ENCODE data around the gene B3GNT7. TPM values are rescaled to one million over a fixed set of nuclear protein-coding genes. Genes with fewer than 3 reads are reported as not detected.
A peak's percentile ranks its signal among the peaks of the same experiment; 100 is the strongest.
"Not testable (repeated sequence)": the region's sequence is repeated elsewhere in the genome, so short reads cannot be mapped to it uniquely, and the experiment has no call there.

B3GNT7 gene
- total RNA-seq, 1 donor = 2.7 TPM

DNA sequence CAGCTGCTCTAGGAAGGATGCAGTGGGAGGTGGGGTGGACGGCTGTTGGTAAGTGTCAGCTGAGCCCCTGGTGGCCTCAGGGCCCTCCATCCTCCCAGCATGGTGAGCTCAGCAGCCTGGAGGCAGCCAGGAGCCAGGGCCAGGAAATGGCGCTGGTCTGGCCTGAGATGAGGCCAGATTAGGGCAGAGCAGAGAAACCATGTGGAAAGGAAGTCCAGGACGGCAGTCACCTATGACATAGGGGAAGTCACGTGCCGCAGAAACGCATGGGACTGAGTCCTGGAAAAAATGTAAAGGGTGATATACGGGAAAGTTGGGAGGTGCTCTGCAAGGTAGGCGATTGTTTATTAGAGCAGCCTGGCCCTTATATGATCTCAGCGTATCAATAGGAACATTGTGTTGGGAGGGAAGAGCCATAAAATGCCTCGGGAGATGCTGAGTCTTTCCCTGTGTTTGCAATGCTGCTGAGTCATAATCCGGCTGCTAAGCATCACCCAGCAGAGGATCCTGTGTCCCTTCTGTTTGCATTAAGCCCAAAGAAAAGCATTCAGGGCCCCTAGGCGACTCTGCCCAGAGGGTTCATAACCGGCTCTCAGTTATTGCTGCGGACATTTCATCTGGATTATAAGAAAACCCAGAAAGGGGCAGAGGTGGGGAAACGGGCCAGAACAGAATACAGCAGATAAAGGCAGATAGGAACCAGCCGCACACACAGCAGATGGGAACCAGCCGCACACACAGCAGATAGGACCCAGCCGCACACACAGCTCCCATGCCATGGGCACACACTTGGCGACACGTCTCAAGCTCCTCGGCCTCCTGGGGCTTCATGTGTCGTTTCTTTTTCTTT, 30.3 kb upstream of the B3GNT7 start:
- DNase-seq (ENCODE audit: low read depth in 2 of 3, low spot score in 2 of 3) = peak in 1 of 3 donors; percentile 51

DNA sequence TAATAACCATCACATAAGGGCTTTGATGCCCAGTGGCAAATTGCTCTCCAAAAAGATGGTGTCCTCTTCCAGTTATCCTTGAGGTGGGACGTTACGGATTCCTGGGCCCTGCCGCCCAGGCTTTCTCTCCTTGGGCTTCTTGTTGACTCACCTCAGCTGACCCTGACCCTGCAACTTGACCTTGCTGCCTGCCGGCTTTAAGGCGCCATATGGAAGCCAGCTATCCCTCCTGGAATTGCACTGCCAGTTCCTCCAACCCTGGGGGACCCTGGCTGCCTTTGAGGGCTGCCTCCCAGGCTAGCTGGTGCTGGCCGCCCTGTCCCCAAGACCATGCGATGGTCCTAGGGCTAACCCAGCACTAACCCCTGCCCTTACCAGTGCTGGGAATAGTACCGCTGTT, 28.3 kb upstream of the B3GNT7 start:
- no peak for DNase-seq (ENCODE audit: low read depth in 2 of 3, low spot score in 2 of 3)

DNA sequence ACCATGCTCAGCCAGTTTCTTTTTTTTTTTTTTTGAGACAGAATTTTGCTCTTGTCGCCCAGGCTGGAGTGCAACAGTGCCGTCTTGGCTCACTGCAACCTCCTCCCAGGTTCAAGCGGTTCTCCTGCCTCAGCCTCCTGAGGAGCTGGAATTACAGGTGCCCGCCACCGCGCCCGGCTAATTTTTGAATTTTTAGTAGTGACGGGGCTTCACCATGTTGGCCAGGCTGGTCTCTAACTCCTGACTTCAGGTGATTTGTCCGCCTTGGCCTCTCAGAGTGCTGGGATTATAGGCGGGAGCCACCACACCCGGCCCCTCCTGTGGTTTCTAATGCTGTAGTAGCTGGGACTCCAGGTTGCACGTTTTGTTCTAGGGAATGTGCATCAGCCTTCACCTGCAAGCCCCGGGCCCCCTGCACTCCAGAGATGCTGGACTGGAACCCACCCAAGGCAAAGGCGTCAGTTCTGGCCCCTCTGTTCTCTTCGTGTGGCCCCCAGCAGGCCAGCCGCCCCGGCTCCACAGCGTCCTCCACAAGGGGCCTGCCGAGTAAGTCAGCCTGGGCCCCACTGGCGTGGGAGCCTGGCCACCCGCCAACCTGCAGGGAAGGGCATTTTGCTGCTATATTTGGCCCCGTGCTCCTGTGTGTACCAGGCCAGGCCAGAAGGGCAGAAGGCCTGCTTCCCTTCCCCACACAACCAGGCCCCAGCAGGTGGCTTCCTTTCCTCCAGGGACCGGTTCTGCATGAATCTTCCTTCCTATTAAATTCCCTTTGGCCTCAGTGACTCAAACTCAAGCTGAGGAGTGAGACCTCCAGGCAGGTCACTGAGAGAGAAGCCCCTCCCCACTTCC, 25.7 kb upstream of the B3GNT7 start:
- no peak for DNase-seq (ENCODE audit: low read depth in 2 of 3, low spot score in 2 of 3)

DNA sequence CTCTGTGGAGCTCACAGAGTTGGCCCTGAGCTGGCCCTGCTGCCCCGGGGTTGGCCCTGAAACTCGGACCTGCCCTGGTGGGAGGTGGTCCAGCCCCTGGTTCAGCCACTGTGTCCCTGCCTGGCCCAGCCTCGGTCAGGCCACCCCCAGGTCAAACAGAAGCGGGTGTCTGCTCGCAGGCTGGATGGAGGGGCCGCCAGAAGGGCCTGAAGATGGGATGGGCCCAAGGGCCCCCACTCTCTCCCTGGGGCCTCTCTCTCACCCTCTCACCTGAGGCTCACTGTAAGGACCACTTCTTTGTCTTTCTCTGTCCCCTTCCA, 25.1 kb upstream of the B3GNT7 start:
- DNase-seq (ENCODE audit: low read depth in 2 of 3, low spot score in 2 of 3) = no peak

DNA sequence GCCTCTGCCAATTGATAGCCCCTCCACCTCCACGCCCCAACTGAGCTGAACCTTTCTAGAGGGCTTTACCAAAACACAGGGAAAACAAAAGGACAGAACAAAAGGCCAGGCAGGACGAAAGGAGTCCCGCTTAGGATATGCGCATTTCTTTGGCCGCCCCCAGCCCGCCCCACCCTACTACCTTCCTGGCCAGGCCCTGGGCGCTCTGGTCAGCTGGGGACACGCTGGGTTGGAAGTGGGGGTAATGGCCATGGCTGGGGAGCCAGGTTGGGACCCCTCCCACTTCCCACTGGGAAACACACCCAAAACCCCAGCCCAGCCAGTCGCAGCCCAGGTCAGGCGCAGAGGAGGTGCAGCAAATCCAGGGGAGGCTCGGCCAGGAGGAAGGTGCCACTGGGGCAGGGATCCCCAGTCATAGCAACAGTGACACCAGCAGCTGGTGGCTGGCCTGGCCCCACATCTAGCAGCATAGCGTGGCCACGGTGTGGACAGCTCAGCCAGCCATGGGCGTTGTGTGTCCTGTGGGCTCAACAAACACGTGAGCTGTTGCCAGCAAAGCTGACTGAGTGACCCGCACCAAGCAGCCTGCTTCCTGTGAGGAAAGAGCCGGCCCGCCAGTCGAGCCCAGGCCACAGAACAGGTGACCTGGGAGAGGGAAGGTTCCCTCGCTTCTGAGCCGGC, 24.6 kb upstream of the B3GNT7 start:
- DNase-seq (ENCODE audit: low read depth in 2 of 3, low spot score in 2 of 3) = no peak

DNA sequence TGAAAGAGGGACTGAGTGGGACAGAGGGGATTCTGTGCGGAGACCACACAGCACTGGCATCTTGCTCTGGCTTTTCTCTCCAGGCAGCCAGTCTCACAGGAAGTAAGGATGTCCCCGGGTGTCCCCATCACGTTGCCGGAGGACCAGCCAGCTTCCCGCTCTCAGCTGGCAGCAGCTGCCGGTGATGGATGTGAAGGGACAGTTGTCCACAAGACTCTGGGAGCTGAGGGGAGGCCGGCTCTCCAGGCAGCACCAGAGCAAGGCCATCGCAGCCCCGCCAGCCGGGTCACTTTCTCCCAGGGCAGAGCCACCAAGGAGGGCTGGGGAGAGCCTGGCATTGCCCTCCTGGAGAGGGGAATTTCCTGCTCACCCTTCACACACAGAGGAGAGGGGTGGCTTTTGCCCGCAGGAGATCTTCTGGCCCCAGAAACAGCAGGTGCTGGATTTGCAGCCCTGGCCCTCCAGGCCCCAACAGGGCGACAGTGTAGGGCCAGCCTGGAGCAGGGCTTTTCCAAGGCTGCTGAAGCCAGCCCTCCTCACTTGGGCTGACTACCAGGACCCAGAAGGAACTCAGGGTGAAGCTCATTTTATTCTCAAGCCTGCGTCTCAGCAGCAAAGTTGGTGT, 24.0 kb upstream of the B3GNT7 start:
- DNase-seq (ENCODE audit: low read depth in 2 of 3, low spot score in 2 of 3) = no peak

DNA sequence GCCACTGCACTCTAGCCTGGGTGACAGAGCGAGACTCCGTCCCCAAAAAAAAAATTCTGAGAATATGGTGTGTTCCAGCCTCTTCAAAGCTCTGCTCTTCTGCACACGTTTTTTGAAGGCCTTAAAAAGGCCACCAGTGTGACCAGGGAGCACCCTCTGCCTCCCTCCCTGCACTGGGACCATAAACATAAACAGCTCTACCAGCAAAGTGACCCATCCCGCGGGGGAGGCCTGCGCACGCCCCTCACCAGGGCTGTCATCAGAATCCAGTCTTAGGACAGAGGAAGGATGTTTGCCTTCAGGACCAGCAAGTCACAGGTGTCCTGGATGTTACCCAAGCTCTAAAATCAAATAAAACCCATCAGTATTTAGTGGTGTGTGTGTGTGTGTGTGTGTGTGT, 23.2 kb upstream of the B3GNT7 start:
- no peak for DNase-seq (ENCODE audit: low read depth in 2 of 3, low spot score in 2 of 3)

DNA sequence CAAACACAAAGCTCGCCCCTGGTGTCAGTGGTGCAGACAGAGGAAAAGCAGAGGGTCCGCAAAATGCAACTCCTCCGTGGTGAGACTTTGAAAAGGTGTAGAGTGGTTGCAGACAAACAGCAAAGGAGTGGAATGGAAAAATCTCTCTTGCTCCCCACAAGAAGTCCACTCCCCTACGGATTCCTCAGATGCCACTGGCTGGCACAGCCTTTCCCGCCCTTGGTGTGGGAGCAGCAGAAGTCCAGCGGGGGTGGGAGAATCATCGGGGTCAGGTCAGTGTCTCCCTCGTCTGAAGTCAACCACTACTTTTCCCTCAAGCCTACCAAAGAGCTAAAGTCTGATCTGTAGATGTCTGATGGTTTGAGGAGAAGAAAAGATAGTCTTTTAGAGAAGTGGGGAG, 22.3 kb upstream of the B3GNT7 start:
- no peak for DNase-seq (ENCODE audit: low read depth in 2 of 3, low spot score in 2 of 3)

DNA sequence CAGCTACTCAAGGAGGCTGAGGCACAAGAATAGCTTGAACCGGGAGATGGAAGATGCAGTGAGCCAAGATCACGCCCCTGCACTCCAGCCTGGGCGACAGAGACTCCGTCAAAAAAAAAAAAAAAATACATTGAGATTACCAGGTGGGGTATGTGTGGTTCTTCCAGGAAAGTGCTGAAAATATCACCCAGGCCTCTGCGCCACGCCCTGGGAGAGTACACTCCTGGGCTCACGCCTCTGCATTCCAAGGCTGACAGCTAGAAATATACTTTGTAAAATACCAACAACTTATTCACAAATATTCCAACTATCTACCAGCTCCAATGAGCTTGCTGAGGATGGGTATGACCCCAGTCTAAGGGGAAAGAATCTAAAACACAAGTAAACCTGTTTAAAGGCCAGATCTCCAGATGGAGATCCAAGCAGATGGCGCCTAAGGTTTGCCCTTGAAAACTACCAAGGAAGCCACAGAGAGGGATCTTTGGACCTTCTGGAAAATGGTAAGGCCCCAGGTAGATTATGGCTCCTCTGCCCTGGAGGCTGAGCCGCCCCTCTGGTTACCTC, 21.6 kb upstream of the B3GNT7 start:
- no peak for DNase-seq (ENCODE audit: low read depth in 2 of 3, low spot score in 2 of 3)

DNA sequence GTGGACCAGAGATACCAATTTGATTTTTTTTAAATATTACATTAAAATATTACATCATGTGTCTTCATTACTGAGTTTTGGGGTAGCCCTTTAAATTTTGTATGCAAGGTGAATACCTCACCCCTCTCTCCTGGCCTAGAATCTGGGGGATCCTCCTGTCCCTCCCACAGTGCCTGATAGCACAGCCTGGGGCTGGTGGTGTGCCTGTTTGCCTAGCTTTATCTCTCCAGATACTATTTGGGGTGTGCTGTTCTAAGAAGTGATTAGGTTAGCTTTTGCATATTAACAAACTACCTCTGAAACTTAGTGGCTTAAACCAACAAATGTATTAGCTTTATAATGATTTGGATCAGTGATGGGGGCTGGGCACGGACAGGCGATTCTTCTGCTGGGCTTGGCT, 20.7 kb upstream of the B3GNT7 start:
- no peak for DNase-seq (ENCODE audit: low read depth in 2 of 3, low spot score in 2 of 3)

DNA sequence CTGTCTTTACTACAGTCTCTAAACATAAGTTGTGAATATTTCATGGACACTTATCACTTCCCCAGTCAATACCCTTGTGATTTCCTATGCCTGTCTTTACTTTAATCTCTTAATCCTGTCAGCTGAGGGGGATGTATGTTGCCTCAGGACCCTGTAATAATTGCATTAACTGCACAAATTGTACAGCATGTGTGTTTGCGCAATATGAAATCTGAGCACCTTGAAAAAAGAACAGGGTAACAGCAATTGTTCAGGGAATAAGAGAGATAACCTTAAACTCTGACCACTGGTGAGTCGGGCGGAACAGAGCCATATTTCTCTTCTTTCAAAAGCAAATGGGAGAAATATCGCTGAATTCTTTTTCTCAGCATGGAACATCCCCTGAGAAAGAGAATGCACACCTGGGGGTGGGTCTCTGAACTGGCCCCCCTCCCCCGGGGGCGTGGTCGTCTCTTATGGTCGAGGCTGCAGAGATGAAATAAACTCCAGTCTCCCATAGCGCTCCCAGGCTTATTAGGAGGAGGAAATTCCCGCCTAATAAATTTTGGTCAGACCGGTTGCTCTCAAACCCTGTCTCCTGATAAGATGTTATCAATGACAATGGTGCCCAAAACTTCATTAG, 19.4 kb upstream of the B3GNT7 start:
- not testable (repeated sequence) for DNase-seq (ENCODE audit: low read depth in 2 of 3, low spot score in 2 of 3)

DNA sequence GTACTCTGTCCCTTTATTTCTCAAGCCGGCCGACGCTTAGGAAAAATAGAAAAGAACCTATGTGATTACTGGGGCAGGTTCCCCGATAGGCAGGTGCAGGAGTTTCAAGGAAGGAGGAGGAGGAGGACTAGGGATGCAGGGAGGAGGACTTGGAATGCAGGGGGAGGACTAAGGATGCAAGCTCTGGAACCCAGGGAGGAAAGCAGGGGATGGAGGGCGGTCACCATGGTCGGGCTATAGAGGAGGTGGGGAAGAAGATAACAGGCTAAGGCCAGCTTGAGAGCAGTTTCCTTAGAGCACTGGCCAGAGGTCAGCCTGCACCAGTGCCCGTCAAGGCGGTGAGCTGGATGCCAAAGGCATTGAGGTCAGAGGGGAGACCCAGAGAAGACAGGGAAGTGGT, 18.7 kb upstream of the B3GNT7 start:
- no peak for DNase-seq (ENCODE audit: low read depth in 2 of 3, low spot score in 2 of 3)

DNA sequence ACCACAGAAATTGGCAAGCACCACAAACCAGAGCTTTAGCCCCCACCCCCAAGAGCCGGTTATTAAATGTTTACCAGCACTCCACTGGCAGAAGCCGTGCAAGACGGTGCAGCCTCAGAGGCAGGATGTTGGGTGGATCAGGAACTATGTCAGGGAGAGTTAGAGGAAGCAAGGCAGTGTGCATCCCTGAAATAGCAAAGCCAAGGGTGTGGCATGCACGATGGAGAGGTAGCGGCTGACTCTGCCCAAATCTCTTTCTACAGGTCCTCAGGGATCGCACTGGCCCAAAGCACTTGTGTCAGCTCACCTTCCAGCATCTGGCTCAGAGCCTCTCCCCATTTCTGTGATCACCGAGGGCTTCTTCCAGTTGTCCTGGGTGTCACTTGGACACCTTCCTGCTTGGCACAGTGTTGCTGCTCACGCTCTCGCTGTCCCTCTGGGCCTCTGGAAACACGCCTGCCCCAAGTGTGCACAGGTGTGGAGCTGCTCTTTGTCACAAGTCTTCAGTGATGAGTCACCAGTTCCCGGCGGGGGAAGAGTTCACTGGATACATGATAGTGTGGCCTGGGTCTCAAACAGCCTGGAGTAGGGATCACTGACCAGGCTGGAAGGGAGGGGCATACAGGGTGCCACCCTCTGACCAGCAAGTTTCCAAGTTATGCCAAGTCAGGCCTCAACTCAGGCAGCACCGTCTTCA, 17.3 kb upstream of the B3GNT7 start:
- no peak for DNase-seq (ENCODE audit: low read depth in 2 of 3, low spot score in 2 of 3)

DNA sequence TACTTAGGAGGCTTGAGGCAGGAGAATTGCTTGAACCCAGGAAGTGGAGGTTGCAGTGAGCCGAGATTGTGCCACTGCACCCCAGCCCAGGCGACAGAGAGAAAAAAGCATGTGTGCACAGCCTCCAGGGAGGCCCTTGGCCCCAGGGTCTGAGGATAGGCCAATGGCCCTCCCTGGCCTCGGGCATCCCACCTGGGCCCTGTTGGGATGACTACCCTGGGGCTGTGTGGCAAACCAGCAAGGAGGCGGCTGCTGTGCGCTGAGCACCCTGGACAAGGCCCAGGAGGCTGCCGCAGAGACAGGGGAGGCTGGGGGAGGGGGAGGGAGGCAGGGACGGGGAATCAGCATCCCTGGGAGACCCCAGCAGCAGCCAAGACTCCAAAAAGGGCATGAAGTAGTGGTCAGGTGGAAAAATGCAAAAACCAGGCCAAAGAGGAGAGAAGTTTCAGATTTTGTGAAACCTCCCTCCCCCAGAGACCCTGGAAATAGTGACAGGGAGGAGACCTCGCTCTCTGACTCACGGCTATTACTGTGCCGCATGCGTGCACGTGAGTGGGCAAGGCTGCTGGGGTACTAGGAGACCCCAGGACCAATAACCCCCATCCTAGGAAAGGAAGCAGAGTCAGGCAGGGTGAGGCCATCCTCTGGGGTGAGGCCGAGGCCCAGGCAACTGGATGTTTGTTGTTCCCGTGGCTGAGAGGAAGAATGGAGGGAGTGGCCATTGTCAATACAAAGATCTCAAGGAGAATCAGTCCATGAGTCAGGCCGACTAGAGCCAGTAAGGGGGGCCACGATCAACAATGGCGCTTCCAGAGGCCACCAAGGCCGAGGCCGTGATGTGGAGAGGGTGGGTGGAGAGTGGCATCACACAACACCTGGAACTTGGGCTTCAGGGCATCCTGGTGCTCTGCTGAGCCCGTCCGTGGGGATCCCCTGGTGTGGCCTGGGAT, 16.0 kb upstream of the B3GNT7 start:
- DNase-seq (ENCODE audit: low read depth in 2 of 3, low spot score in 2 of 3) = no peak

DNA sequence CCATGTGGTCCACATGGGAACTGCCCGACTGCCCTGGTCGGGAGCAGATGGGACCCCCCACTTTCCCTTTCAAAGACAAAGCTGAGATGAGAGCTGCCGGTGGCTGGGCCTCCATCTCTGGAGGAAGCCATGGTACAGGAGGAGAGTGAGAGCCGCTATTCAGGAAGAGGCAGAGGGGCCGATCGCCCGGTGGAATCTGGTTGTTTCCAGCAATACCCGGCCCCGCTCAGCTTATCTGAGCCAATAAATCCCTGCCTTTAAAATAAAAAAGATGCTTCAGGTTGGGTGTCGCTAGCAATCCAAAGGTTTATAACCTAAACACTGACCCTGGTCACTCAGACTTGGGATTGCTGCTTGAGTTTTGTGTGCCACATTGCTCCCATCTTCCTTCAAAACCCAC, 15.2 kb upstream of the B3GNT7 start:
- no peak for DNase-seq (ENCODE audit: low read depth in 2 of 3, low spot score in 2 of 3)

DNA sequence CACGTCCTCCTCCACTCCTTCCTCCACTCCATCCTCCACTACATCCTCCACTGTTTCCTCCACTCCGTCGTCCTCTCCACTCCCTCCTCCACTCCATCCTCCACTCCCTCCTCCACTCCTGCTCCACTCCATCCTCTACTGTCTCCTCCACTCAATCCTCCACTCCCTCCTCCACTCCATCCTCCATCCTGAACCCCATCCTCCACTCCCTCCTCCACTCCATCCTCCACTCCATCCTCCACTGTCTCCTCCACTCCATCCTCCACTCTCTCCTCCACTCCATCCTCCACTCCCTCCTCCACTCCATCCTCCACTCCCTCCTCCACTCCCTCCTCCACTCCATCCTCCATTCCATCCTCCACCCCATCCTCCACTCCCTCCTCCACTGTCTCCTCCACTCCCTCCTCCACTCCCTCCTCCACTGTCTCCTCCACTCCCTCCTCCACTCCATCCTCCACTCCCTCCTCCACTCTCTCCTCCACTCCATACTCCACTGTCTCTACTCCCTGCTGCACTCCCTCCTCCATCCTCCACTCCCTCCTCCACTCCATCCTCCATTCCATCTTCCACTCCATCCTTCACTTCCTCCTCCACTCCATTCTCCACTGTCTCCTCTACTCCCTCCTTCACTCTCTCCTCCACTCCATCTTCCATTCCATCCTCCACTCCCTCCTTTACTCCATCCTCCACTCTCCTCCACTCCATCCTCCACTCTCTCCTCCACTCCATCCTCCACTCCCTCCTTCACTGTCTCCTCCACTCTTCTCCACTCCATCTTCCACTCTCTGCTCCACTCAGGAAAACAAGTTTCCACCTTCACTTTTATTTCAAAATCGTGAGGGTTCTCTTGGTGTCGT, 14.3 kb upstream of the B3GNT7 start:
- no peak for DNase-seq (ENCODE audit: low read depth in 2 of 3, low spot score in 2 of 3)

DNA sequence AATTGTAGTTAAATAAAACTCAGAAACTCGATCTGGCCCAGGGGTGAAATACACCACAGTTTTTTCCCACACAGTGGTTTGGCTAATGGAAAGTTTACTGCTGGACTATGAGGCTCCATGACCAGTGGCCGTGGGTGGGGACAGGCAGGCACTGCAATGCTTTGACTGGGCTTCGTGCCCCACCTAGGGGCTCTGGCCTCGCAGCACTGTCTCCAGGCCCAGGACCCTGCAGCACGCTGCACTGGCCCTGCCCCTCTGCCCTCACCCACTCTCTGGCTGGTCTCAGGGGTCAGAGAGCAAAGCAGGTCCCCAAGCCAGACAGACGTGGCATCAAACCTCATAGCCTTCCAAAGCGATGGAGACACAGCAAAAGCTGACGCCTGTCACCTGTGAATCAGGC, 13.4 kb upstream of the B3GNT7 start:
- DNase-seq (ENCODE audit: low read depth in 2 of 3, low spot score in 2 of 3) = no peak

Data from hematopoietic multipotent progenitor cell (in vitro differentiated cells).